Left lung (tissue), 10 donors: ENCODE data around the gene MYL12A. TPM values are rescaled to one million over a fixed set of nuclear protein-coding genes. Genes with fewer than 3 reads are reported as not detected.

ENCODE experiments used
- ATAC-seq: fragments of 200-7000 bp; cut with Tn5 transposase; one replicate; pipeline ENCODE4 v1.9.1; 2020; ENCODE audit warnings: moderate library complexity
- DNase-seq, 4 donors: peaks; one replicate each; pipeline ENCODE4 v3.0.0-alpha.2; 2013 to 2020
- H3K27ac ChIP-seq, 2 donors: fragments of 200-600 bp; sonication (generic) in 1 of 2; one replicate each; pipeline versions ENCODE4 v1.5.0 to v1.8.0; 2020 to 2021
- H3K27me3 ChIP-seq, 2 donors: fragments of 200-600 bp; sonication (generic) in 1 of 2; one replicate each; pipeline versions ENCODE4 v1.5.0 to v1.8.0; 2020 to 2021
- H3K36me3 ChIP-seq, 2 donors: fragments of 200-600 bp; sonication (generic) in 1 of 2; one replicate each; pipeline versions ENCODE4 v1.5.0 to v1.8.0; 2020 to 2021
- H3K4me1 ChIP-seq, 2 donors: fragments of 200-600 bp; one replicate each; pipeline ENCODE4 v1.8.0; 2021
- H3K4me3 ChIP-seq, 2 donors: fragments of 200-600 bp; sonication (generic) in 1 of 2; one replicate each; pipeline versions ENCODE4 v1.5.0 to v1.8.0; 2020 to 2021; ENCODE audit warnings: mild to moderate bottlenecking in 1 of 2
- H3K9me3 ChIP-seq, 2 donors: fragments of 200-600 bp; sonication (generic) in 1 of 2; one replicate each; pipeline versions ENCODE4 v1.5.0 to v1.8.0; 2020 to 2021
- CTCF ChIP-seq, 2 donors: fragments of 200-600 bp; sonication (generic) in 1 of 2; IDR thresholded peaks; one replicate each; pipeline versions ENCODE4 v1.5.0 to v1.8.0; 2021; ENCODE audit warnings: antibody characterized with exemption in 2 of 2
- intact Hi-C, 2 donors: fragments of 100-400 bp; cut with DNase I; formaldehyde crosslinking; loops; one replicate each; pipeline versions ENCODE4 v1.11.2 to v1.14.2; 2022
- polyA plus RNA-seq, 6 donors: library from polyadenylated mRNA; unstranded; fragments of 120-200 nt; gene quantifications; one replicate each; pipeline ENCODE4 v1.2.1, GENCODE V29; 2013; ENCODE audit not compliant: insufficient read length in 6 of 6
- total RNA-seq, 2 donors: library from RNA; stranded (reverse); fragmentation: NEBNext Ultra II Directional; extraction: Animal tissue kit (Norgen Biotek cat#: 25700); gene quantifications; one replicate each; pipeline ENCODE4 v1.2.1, GENCODE V29; 2021
- donor health status: DM: no; HTN: yes; CAD: no.
- donor health status: DM: no; HTN: no; CAD: no.

MYL12A gene
- total and polyA plus RNA-seq, 8 donors, result 324 to 556 (median 361) TPM

- intact Hi-C loops, result no loop called here
- TF ChIP-seq CTCF (IDR thresholded peaks at IDR 0.05), result no peak
- ATAC-seq (peak; percentile 63), DNase-seq (no peak)
- Histone ChIP-seq H3K27me3 (no peaks in the 10 kb centered on the region), H3K4me3 (no peak overlapping the region), H3K36me3 (no peaks in the 10 kb centered on the region), H3K4me1 (no peaks in the 10 kb centered on the region), H3K27ac (no peak overlapping the region), H3K9me3 (peaks cover 0 to 31% of the 10 kb centered on the region in 2 donors)
These were observed 40.0 kb upstream of the MYL12A start for GRCh38 chr18:3207565-3207964.

- no peaks in the 10 kb centered on the region for H3K27me3 ChIP-seq
- DNase-seq, result no peak
- ATAC-seq, result peak; percentile 53
- no peaks in the 10 kb centered on the region for H3K36me3 ChIP-seq
- intact Hi-C loops, result no loop called here
- no peak overlapping the region for H3K4me3 ChIP-seq
- peaks cover 0 to 8% of the 10 kb centered on the region in 2 donors for H3K9me3 ChIP-seq
- H3K27ac ChIP-seq, result no peak overlapping the region
- no peak for TF ChIP-seq CTCF (IDR thresholded peaks at IDR 0.05)
- peaks cover 0 to 7% of the 10 kb centered on the region in 2 donors for H3K4me1 ChIP-seq
These were observed 37.6 kb upstream of the MYL12A start for GRCh38 chr18:3209859-3210569.

- Histone ChIP-seq H3K9me3 (no peaks in the 10 kb centered on the region), H3K36me3 (no peaks in the 10 kb centered on the region), H3K27ac (no peak overlapping the region), H3K4me3 (no peak overlapping the region), H3K4me1 (peaks cover 0 to 7% of the 10 kb centered on the region in 2 donors), H3K27me3 (no peaks in the 10 kb centered on the region)
- ATAC-seq (peak; percentile 61), DNase-seq (no peak)
- intact Hi-C loops, result no loop called here
- no peak for TF ChIP-seq CTCF (IDR thresholded peaks at IDR 0.05)
These were observed 36.2 kb upstream of the MYL12A start for GRCh38 chr18:3211236-3211992.

GRCh38 chr18:3212657-3213056 lies 34.9 kb upstream of the MYL12A start:
- no peak for ATAC-seq
- Histone ChIP-seq H3K9me3 (no peaks in the 10 kb centered on the region), H3K4me1 (peaks cover 0 to 7% of the 10 kb centered on the region in 2 donors), H3K36me3 (no peaks in the 10 kb centered on the region), H3K27ac (no peak overlapping the region), H3K27me3 (no peaks in the 10 kb centered on the region), H3K4me3 (no peak overlapping the region)
- intact Hi-C loops, result no loop called here
- DNase-seq, result no peak
- no peak for TF ChIP-seq CTCF (IDR thresholded peaks at IDR 0.05)

GRCh38 chr18:3213300-3214059 lies 34.1 kb upstream of the MYL12A start:
- intact Hi-C loops, result no loop called here
- Histone ChIP-seq H3K4me3 (no peak overlapping the region), H3K27me3 (no peaks in the 10 kb centered on the region), H3K4me1 (peaks cover 0 to 7% of the 10 kb centered on the region in 2 donors), H3K36me3 (no peaks in the 10 kb centered on the region), H3K27ac (no peak overlapping the region), H3K9me3 (no peaks in the 10 kb centered on the region)
- no peak for ATAC-seq
- peak in 1 of 4 donors; percentile 16 for DNase-seq
- TF ChIP-seq CTCF (IDR thresholded peaks at IDR 0.05), result no peak
